ENCODE measurements around the gene PIK3R3.

Gene PIK3R3

GRCh38 chr1:46020010-46020409 is 112.4 kb downstream of the PIK3R3 start:
- no peak for DNase-seq

GRCh38 chr1:46019348-46019747 is 113.1 kb downstream of the PIK3R3 start:
- DNase-seq = no peak

DNA sequence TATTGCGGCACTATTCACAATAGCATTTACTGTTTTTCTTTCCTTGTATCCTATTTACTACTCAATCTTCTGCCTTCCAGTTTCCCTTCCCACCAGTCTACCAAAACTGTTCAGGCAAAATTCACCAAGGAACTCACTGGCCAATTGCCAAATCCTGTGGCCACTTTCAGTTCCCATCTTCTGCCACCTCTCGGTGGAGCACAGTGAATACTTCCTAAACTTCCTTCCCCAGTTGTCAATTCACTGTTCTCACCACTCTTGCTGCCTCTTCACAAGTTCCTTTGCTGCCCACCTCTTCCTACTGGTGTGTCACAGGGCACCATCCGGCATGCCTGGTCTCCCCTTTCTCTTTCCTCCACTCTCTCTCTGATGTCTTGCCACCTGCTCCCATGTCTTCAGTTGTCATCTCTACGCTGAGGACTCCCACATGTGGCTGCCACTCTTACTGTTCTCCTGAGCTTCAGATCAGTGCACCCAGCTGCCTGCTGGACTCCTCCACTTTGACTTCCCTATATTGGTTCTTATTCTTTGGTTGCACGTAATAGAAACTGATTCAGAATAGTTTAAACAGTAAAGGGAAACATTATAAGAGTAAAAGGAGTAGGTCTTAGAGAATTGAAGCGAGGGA is 114.4 kb downstream of the PIK3R3 start:
- DNase-seq = no peak

- no peak for DNase-seq
Observed at GRCh38 chr1:46013581-46013980, 118.8 kb downstream of the PIK3R3 start.

GRCh38 chr1:46012236-46012635 is 120.2 kb downstream of the PIK3R3 start:
- no peak for DNase-seq

DNA sequence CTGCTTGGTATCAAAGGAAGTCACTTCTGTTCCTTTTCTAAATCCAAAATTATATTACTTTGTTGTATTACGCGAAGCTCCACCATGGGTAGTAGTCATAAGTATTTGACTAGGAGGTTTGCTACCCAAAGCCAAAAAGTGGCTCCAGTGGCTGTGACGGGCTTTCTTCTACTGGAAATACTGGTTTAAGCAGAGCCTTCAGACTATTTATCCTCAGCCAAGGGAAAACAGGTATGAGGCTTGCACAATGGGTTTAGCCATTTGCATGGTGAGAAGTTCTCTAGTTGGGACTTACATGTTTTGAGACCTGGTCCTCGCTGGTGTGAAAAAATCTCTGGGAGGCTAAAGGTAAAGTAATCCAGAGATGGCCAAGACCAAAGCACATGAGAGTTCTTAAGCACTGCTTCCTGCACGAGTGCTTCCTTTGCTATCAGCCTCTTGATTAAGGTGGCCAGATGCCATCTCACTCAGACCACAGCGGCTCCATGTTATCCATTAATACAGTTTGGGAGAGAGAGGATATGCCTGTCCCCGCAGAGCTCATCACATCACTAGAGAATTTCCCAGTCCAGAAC is 121.2 kb downstream of the PIK3R3 start:
- DNase-seq = no peak

DNA sequence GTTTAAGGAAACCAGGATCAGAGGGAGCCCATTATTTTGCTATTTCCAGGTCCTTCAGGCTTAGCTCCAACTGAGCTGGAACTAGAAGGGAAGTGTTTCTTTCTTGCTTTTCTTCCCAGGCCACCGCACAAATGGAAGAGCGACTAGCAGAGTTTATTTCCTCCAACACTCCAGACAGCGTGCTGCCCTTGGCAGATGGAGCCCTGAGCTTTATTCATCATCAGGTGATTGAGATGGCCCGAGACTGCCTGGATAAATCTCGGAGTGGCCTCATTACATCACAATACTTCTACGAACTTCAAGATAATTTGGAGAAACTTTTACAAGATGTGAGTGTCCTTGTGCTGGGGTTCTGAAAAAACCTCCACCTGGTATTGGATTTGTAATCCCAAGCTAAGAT is 121.8 kb downstream of the PIK3R3 start:
- DNase-seq = no peak

GRCh38 chr1:46008585-46008984 is 123.8 kb downstream of the PIK3R3 start:
- no peak for DNase-seq

DNA sequence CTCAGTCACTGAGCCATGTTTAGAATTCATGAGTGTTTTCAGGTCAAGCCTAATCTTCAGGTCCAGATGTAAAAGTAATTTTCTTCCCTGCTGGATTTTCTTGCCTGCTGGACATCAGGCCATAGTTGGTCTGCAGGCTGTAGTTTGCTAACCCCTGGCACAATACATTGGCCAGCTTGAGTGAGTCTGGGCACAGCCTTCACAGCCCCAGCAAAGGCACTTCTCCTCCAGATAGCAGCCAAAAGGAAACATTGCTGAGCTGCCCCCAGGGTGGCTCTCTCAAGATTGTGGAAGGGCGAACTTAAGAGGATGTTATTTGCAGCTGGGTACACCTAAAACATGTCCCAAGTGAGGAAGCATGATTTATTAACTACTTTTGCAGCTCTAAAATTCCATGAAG is 126.8 kb downstream of the PIK3R3 start:
- DNase-seq = no peak

DNA sequence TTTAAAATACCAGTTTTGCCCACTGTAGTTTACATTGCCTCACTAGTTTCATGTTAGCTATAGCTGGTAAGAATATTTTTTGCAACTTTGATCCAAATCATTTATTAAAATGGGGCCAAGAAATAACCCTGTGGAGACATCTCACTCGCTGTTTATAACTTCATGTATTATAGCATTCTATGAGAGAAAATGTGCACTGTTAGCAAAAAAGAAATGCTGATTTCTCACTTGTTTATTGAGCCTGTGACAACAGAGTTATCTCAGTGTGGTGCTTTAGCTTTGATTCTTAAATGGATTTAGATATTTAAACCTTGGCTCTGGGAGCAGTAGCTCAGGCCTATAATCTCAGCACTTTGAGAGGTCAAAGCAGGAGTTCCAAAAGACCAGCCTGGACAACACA is 127.9 kb downstream of the PIK3R3 start:
- DNase-seq = no peak

GRCh38 chr1:46003315-46003714 is 129.1 kb downstream of the PIK3R3 start:
- no peak for DNase-seq

DNA sequence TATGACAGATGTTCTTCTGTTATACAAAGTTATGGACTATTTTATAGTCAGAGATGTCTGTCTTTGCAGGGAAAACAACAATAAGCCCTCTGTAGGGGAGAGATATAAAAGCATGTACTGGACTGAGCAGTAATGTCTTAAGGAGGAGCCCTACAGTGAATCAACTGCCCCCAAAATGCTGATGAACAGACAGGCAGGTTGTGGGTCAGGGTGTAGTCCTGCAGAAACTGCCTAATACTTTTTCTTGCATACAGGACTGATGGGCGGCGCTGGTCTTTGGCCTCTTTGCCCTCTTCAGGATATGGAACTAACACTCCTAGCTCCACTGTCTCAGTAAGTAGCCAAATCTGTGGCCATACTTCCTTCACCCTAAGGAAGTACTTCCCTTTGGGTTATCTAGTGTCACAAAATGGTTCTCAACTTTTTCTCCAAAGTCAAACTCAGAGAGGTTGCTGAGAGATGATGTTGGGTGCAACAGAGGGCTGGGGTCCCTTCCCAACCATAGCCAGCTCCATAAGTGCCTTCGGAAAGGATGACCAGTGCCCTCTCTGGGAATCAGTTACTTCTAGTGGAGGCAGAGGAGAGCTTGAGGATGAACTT is 129.8 kb downstream of the PIK3R3 start:
- no peak for DNase-seq

DNA sequence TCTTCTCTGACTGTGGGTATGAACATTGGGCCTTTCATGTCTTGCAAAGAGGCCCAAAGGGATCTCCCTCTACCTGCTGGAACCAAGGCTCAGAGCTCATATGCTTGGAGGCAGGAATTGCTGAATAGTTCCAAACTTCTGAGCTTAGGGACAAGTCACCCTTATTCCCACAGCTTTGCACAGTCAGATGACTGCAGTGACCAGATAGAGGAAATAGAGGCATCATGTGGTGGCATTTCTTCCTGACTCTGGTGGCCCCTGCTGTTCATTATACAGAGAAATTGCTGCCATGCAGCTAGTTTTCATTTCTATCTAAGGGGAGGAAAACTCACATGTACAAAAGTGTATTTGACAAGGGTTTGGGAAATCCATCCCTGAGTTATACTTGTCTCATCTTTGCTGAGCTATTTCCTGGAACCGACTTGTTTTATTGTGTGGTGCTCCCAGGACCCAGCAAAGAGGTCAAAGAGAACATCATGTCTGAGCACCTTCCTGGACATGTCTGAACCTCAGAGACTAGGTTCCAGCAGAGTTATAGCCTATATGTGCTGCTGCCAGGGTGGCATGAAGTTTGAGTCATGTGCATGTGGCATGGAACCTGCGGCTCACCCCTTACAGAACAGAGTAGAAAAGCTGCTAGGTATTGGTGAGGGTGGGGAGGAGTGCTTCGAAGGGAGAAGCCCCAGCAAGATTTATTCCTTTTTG is 131.2 kb downstream of the PIK3R3 start:
- no peak for DNase-seq

DNA sequence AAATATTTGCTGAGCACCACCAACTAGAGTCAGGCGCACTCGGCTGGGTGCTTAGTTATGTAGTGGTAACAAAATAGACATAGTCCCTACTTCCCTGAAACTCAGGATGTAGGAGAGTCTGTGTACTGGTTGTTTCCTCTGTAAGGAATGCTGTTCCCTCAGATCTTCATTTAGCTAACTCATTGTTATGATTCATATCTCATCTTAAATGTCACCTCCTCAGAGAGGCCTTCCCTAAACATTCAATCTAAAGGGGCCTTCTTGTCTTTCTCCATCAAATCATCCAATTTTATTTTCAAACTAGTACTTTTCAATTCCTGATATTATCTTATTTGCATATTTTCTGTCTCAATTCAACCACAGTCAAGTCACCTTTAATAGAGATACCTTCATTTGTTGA is 132.9 kb downstream of the PIK3R3 start:
- DNase-seq = no peak

- DNase-seq = no peak
Observed at GRCh38 chr1:45998020-45998617, 134.3 kb downstream of the PIK3R3 start.

GRCh38 chr1:45995298-45995697 is 137.1 kb downstream of the PIK3R3 start:
- DNase-seq = no peak

- no peak for DNase-seq
Observed at GRCh38 chr1:45994423-45994822, 138.0 kb downstream of the PIK3R3 start.

All from NCI-H82 (cell line).